Fibroblast of lung (primary cell): Measurements from ENCODE around the gene GABBR2. TPM values are rescaled to one million over a fixed set of nuclear protein-coding genes. Genes with fewer than 3 reads are reported as not detected.

Experiments used
- DNase-seq, 2 donors: peaks; one replicate each; pipeline versions ENCODE4 v3.0.0 to v3.0.0-alpha.2; 2010; ENCODE audit warnings: low read depth in 2 of 2
- H2AFZ ChIP-seq: 2 replicates; pipeline ENCODE4 v1.5.1; 2012; ENCODE audit warnings: low read length, control low read depth, inconsistent platforms
- H3K27ac ChIP-seq: 2 replicates; pipeline ENCODE4 v1.5.1; 2011; ENCODE audit warnings: low read length, control low read depth; ENCODE audit not compliant: insufficient read depth
- H3K27me3 ChIP-seq: 2 replicates; pipeline ENCODE4 v1.5.1; 2011; ENCODE audit warnings: mild to moderate bottlenecking, low read length; ENCODE audit not compliant: control insufficient read depth, insufficient read depth
- H3K36me3 ChIP-seq: 2 replicates; pipeline ENCODE4 v1.5.1; 2011; ENCODE audit warnings: low read length; ENCODE audit not compliant: control insufficient read depth, insufficient read depth
- H3K4me1 ChIP-seq: 2 replicates; pipeline ENCODE4 v1.5.1; 2011; ENCODE audit warnings: low read length; ENCODE audit not compliant: control insufficient read depth, insufficient read depth; ENCODE audit errors: extremely low read depth
- H3K4me2 ChIP-seq: 2 replicates; pipeline ENCODE4 v1.5.1; 2011; ENCODE audit warnings: low read length, control low read depth; ENCODE audit not compliant: insufficient read depth; ENCODE audit errors: extremely low read depth
- H3K4me3 ChIP-seq, 4 experiments: fragments of 200-600 bp in 1 of 4; sonication (generic) in 1 of 4; replicated peaks in 1 of 4; 2 replicates each; pipeline ENCODE4 v1.5.1; 2011 to 2016; ENCODE audit warnings: low read length in 4 of 4, low read depth in 3 of 4, mild to moderate bottlenecking in 3 of 4, control low read depth in 2 of 4, inconsistent platforms in 1 of 4, mixed read lengths in 1 of 4; ENCODE audit not compliant: insufficient read depth in 1 of 4; ENCODE audit errors: control extremely low read depth in 1 of 4
- H3K79me2 ChIP-seq: 2 replicates; pipeline ENCODE4 v1.5.1; 2012; ENCODE audit warnings: mild to moderate bottlenecking, low read length, inconsistent platforms; ENCODE audit not compliant: control insufficient read depth, insufficient read depth
- H3K9ac ChIP-seq: 2 replicates; pipeline ENCODE4 v1.5.1; 2011; ENCODE audit warnings: mild to moderate bottlenecking, low read length, control low read depth; ENCODE audit not compliant: insufficient read depth
- H3K9me3 ChIP-seq: 2 replicates; pipeline ENCODE4 v1.5.1; 2012; ENCODE audit warnings: low read depth, low read length; ENCODE audit not compliant: control insufficient read depth, insufficient read depth
- H4K20me1 ChIP-seq: 2 replicates; pipeline ENCODE4 v1.5.1; 2011; ENCODE audit warnings: low read length; ENCODE audit not compliant: control insufficient read depth, insufficient read depth; ENCODE audit errors: extremely low read depth
- EZH2 ChIP-seq: IDR thresholded peaks from 2 replicates; pipeline ENCODE4 v1.5.1; 2012; ENCODE audit warnings: low read length, control low read depth, mild to moderate bottlenecking; ENCODE audit errors: missing control alignments
- polyA plus RNA-seq, 2 donors: library from polyadenylated mRNA; depleted of rRNA in 1 of 2; stranded (reverse) in 1 of 2; unstranded in 1 of 2; fragments of >200 nt; gene quantifications; 2 replicates each; pipeline ENCODE4 v1.2.1, GENCODE V29; 2011 to 2012; ENCODE audit warnings: missing spikeins in 1 of 2
- total RNA-seq: library from RNA; depleted of rRNA; stranded (reverse); fragments of >200 nt; gene quantifications from 2 replicates; pipeline ENCODE4 v1.2.1, GENCODE V29; 2014
- TF ChIP-seq, protein P1 (sequence below), 2 donors: IDR thresholded peaks in 1 of 2; conservative IDR thresholded peaks in 1 of 2; 1 replicate in 1 of 2; 2 replicates in 1 of 2; pipeline ENCODE4 v1.5.1; 2011 to 2012; ENCODE audit warnings: low read length in 2 of 2, control low read depth in 1 of 2, inconsistent platforms in 1 of 2, low read depth in 1 of 2, mild to moderate bottlenecking in 1 of 2

GABBR2 gene
- total and polyA plus RNA-seq, 2 donors (not counting 1 experiment from before 2014, with no cell fraction given), result 0.32 to 0.33 TPM

- Histone ChIP-seq H3K27me3 (no peaks in the 10 kb centered on the region), H4K20me1 (no peaks in the 10 kb centered on the region), H3K79me2 (no peaks in the 10 kb centered on the region), H2AFZ (no peak overlapping the region), H3K4me1 (peaks cover 8% of the 10 kb centered on the region), H3K9ac (no peak overlapping the region), H3K4me2 (no peak overlapping the region), H3K9me3 (no peaks in the 10 kb centered on the region), H3K36me3 (no peaks in the 10 kb centered on the region), H3K4me3 (no peak overlapping the region), H3K27ac (no peak overlapping the region)
- DNase-seq, result no peak
- TF ChIP-seq, protein P1, sequence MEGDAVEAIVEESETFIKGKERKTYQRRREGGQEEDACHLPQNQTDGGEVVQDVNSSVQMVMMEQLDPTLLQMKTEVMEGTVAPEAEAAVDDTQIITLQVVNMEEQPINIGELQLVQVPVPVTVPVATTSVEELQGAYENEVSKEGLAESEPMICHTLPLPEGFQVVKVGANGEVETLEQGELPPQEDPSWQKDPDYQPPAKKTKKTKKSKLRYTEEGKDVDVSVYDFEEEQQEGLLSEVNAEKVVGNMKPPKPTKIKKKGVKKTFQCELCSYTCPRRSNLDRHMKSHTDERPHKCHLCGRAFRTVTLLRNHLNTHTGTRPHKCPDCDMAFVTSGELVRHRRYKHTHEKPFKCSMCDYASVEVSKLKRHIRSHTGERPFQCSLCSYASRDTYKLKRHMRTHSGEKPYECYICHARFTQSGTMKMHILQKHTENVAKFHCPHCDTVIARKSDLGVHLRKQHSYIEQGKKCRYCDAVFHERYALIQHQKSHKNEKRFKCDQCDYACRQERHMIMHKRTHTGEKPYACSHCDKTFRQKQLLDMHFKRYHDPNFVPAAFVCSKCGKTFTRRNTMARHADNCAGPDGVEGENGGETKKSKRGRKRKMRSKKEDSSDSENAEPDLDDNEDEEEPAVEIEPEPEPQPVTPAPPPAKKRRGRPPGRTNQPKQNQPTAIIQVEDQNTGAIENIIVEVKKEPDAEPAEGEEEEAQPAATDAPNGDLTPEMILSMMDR (conservative IDR thresholded peaks at IDR 0.05 in 1 of 2, IDR thresholded peaks at IDR 0.05 in 1 of 2; ENCODE audit: low read depth in 1 of 2, low read length in 2 of 2), result no peak
- TF ChIP-seq EZH2, result no peak
Observed at GRCh38 chr9:98369896-98370295, 338.8 kb downstream of the GABBR2 start.

- Histone ChIP-seq H3K36me3 (no peaks in the 10 kb centered on the region), H3K4me3 (no peak overlapping the region), H3K9ac (no peak overlapping the region), H2AFZ (no peak overlapping the region), H3K9me3 (no peaks in the 10 kb centered on the region), H3K4me2 (no peak overlapping the region), H3K4me1 (peaks cover 6% of the 10 kb centered on the region), H4K20me1 (no peaks in the 10 kb centered on the region), H3K27me3 (no peaks in the 10 kb centered on the region), H3K27ac (no peak overlapping the region), H3K79me2 (no peaks in the 10 kb centered on the region)
- TF ChIP-seq, protein P1 (conservative IDR thresholded peaks at IDR 0.05 in 1 of 2, IDR thresholded peaks at IDR 0.05 in 1 of 2; ENCODE audit: low read depth in 1 of 2, low read length in 2 of 2), result no peak
- no peak for TF ChIP-seq EZH2
- DNase-seq, result no peak
Observed at GRCh38 chr9:98369471-98369870, 339.3 kb downstream of the GABBR2 start.

GRCh38 chr9:98369066-98369425 lies 339.7 kb downstream of the GABBR2 start:
- no peak overlapping the region for H3K4me2 ChIP-seq
- TF ChIP-seq, protein P1 (conservative IDR thresholded peaks at IDR 0.05 in 1 of 2, IDR thresholded peaks at IDR 0.05 in 1 of 2; ENCODE audit: low read depth in 1 of 2, low read length in 2 of 2), result no peak
- TF ChIP-seq EZH2, result no peak
- H4K20me1 ChIP-seq, result no peaks in the 10 kb centered on the region
- H3K9me3 ChIP-seq, result no peaks in the 10 kb centered on the region
- no peak overlapping the region for H3K9ac ChIP-seq
- no peaks in the 10 kb centered on the region for H3K36me3 ChIP-seq
- H2AFZ ChIP-seq, result no peak overlapping the region
- H3K79me2 ChIP-seq, result no peaks in the 10 kb centered on the region
- H3K27ac ChIP-seq, result no peak overlapping the region
- peaks cover 2% of the 10 kb centered on the region for H3K4me1 ChIP-seq
- DNase-seq, result no peak
- no peaks in the 10 kb centered on the region for H3K27me3 ChIP-seq
- no peak overlapping the region for H3K4me3 ChIP-seq
